Daoy (cell line): ENCODE measurements around the gene ZNF792. TPM values are rescaled to one million over a fixed set of nuclear protein-coding genes. Genes with fewer than 3 reads are reported as not detected.
"Not testable (repeated sequence)": the region's sequence is repeated elsewhere in the genome, so short reads cannot be mapped to it uniquely, and the experiment has no call there.

Experiments
- DNase-seq: peaks from one replicate; pipeline ENCODE4 v3.0.0-alpha.2; 2015; ENCODE audit warnings: low read depth
- total RNA-seq: library from RNA; depleted of rRNA; stranded (reverse); fragments of >200 nt; shearing (Covaris generic); gene quantifications from 2 replicates; pipeline ENCODE4 v1.2.3, GENCODE V29; 2014

Gene ZNF792
- total RNA-seq, 1 experiment from 2014 or later: 1.9 TPM

DNA sequence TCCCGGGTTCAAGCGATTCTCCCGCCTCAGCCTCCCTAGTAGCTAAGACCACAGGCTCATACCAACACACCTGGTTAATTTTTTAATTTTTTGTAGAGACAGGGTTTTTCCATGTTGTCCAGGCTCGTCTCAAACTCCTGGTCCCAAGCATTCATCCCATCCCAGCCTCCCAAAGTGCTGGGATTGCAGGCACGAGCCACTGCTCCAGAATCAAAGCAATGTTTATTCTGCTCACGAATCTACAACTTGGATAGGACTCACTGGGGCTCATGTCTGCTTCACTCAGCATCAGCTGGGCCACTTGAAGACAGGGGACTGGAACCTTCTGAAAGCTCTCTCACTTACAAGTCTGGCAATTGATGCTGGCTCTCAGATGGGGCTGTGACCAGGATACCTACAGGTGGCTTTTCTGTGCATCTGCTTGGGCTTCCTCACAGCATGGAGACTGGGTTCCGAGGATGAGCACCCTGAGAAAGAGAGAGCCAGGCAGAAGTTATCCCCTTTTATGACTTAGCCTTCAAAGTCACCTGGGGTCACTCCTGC, 8.2 kb upstream of the ZNF792 start:
- DNase-seq: no peak

GRCh38 chr19:34970185-34970780, 6.3 kb upstream of the ZNF792 start:
- not testable (repeated sequence) for DNase-seq

DNA sequence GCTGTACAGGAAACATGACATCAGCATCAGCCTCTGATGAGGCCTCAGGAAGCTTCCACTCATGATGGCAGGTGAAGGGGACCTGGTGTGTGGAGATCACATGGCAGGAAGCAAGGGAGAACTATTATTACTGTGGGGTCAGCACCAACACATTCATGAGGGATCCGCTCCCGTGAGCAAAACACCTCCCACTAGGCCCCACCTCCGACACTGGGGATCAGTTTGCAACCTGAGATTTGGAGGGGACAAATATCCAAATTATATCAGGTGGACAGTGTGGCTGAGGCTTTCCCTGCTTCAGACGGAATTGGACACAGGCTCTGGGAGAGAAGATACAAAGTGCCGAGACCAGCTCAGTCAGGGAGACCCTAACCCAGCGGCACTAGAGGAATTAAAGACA, 5.7 kb upstream of the ZNF792 start:
- DNase-seq: no peak

DNA sequence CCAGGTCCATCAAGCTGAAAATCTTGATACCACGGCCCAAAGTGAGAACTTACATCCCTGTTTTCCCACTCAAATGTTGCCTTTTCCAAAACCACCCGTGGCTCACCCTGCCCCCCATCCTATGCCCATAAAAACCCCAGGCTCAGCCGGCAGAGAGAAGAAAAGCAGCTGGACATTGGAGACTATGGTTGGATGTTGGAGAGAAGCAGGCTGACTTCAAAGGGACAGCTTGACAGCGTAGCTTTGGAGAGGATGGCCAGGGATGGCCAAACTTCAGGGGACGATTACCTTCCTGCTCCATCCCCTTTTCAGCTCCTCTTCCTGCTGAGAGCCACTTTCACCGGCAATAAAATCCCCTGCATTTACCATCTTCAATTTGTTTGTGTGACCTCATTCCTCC, 3.5 kb upstream of the ZNF792 start:
- no peak for DNase-seq

- DNase-seq: not testable (repeated sequence)
These were observed 1.5 kb upstream of the ZNF792 start for GRCh38 chr19:34965505-34965904.

- no peak for DNase-seq
These were observed 569 bp upstream of the ZNF792 start for GRCh38 chr19:34964598-34964997.

GRCh38 chr19:34962687-34963572, 1.1 kb downstream of the ZNF792 start:
- peak; percentile 28 for DNase-seq

- peak; percentile 68 for DNase-seq
These were observed 2.0 kb downstream of the ZNF792 start for GRCh38 chr19:34961775-34962686.

- peak; percentile 46 for DNase-seq
These were observed 2.9 kb downstream of the ZNF792 start for GRCh38 chr19:34960940-34961679.

DNA sequence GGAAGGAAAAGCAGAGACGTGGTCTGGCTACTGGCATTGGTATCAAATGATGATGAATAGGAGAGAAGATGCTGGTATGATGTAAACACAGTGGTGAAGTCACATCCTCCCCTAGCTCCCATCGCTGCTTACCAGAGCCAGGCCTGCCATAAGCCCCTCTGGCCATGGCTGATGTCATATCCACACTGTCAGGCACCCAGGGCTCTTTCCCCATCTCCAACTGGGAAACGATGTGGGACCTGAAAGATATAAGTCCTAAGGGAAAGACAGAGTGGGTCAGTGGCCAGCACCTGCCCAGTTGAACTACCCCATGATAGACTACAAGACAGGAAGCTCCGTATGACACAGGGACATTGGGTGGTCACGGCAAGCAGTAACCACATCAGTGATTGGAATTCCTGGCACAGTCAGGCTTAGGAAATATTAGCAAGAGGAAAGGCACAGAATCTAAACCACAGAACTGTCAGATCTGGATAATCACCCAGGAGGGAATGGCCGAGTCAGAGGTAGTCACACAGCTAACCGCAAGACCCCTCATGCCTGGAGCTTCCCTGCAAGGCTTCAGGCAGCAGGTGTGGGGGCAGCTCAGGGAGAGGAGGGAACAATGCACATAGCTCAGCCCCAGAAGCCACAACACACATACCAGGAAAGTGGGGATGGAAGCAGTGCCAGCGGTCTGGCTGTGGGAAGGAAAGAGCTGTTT, 3.8 kb downstream of the ZNF792 start:
- peak; percentile 97 for DNase-seq

- DNase-seq: no peak
These were observed 5.0 kb downstream of the ZNF792 start for GRCh38 chr19:34959021-34959420.

DNA sequence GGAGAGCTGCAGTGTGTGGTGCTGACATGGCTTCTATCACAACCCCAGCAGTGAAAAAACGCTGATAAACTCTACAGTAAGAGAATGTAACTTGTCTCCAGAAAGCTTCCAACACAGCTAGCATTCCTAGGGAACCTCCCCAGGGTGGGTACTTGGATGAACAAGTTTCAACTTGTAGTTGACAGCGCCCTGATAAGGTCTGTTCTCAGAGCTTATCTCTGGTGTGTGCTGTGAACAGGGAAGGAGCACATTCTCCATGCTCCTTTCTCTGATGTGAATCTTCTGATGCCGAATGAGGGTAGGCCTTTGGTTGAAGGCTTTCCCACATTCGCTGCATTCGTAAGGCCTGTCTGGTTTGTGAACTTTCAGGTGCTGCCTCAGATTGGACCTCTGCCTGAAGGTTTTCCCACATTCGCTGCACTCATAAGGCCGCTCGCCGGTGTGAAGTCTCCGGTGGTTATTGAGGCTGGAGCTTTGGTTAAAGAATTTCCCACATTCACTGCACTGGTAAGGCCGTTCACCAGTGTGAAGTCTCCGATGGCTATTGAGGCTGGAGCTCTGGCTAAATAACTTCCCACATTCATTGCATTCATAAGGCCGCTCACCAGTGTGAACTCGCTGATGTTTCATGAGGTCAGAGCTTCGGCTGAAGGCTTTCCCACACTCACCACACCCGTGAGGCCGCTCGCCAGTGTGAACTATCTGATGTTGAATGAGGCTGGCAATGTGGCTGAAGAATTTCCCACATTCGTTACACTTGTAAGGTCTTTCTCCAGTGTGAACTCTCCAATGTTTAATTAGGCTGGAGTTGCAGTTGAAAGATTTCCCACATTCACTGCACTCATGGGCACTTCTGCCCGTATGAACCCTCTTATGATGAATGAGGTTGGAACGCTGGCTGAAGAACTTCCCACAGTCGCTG, 5.9 kb downstream of the ZNF792 start:
- DNase-seq: no peak

DNA sequence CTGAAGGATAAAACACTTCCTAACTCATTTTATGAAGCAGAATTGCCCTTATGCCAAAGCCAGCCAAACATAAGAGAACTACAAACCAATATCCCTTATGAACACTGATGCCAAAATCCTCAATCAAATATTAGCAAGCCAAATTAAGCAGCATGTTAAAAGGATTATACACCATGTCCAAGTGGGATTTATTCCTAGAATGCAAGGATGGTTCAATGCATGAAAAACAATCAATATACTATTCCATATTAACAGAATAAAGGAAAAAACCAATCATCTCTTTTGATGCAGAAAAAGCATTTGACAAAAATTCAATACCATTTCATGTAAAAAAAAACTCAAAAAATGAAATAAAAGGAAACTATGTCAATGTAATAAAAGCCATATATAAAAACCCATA, 10.9 kb downstream of the ZNF792 start:
- no peak for DNase-seq

DNA sequence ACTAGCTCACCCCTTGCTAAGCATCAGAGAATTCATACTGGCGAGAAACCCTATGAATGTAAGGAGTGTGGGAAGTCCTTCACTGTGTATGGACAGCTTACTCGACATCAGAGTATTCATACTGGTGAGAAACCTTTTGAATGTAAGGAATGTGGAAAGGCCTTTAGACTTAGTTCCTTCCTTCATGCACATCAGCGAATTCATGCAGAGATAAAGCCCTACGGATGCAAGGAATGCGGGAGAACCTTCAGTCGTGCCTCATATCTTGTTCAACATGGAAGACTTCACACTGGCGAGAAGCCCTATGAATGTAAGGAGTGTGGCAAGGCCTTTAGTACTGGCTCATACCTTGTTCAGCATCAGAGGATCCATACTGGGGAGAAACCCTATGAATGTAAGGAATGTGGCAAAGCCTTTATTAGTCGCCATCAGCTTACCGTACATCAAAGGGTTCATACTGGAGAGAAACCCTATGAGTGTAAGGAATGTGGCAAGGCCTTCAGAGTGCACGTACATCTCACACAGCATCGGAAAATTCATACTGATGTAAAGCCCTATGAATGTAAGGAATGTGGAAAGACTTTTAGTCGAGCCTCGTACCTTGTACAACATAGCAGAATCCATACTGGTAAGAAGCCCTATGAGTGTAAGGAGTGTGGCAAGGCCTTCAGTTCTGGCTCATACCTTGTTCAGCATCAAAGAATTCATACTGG, 20.0 kb downstream of the ZNF792 start:
- no peak for DNase-seq

- no peak for DNase-seq
These were observed 25.1 kb downstream of the ZNF792 start for GRCh38 chr19:34938886-34939285.

DNA sequence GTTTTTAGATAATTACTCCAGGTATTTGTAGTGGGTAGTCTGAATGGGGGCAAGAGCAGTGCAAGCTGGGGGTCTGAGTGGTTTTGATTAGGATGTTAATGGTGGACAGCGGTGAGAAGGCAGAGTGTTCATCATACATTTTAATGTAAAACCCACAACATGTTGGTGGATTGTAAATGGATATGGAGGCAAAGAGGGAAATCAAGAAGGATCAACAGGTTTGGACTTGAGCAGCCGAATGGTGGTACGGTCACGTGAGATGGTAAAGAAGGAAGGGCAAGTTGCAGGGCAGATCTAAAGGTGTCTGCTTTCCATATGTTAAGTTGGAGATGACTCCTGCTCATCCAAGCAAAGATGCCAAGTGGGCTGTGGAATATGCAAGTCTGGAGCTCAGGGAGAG, 27.8 kb downstream of the ZNF792 start:
- DNase-seq: no peak

GRCh38 chr19:34932494-34932893, 31.5 kb downstream of the ZNF792 start:
- no peak for DNase-seq

GRCh38 chr19:34926685-34927375, 37.2 kb downstream of the ZNF792 start, which contains the start of gene ZNF30:
Gene ZNF30, plus strand, starts transcription at chr19:34926903. Its CDS starts 3,045 bp downstream, at chr19:34929948.
- peak; percentile 94 for DNase-seq
